Thoracic aorta (tissue), 2 donors: ENCODE results near the gene PMEPA1. TPM values are rescaled to one million over a fixed set of nuclear protein-coding genes. Genes with fewer than 3 reads are reported as not detected.

Source experiments
- ATAC-seq: fragments of 150-250 bp; one replicate; pipeline ENCODE4 v1.8.0; 2017; ENCODE audit warnings: low read depth; ENCODE audit not compliant: insufficient number of reproducible peaks, low FRiP score
- DNase-seq: peaks from one replicate; pipeline ENCODE4 v3.0.0-alpha.2; 2020; ENCODE audit warnings: low spot score
- H3K27ac ChIP-seq, 2 donors: fragments of 200-600 bp; sonication (generic); 1 replicate in 1 of 2; 2 replicates in 1 of 2; pipeline ENCODE4 v1.5.1; 2016; ENCODE audit warnings: mild to moderate bottlenecking in 2 of 2, moderate library complexity in 2 of 2
- H3K27me3 ChIP-seq: fragments of 200-600 bp; sonication (generic); replicated peaks from 2 replicates; pipeline ENCODE4 v1.6.0; 2016; ENCODE audit warnings: mild to moderate bottlenecking; ENCODE audit not compliant: insufficient read depth
- H3K36me3 ChIP-seq: fragments of 200-600 bp; sonication (generic); one replicate; pipeline ENCODE4 v1.5.1; 2016
- H3K4me1 ChIP-seq, 2 donors: fragments of 200-600 bp; sonication (generic); 1 replicate in 1 of 2; 2 replicates in 1 of 2; pipeline versions ENCODE4 v1.5.1 to v1.6.0; 2016; ENCODE audit warnings: low read depth in 2 of 2, mild to moderate bottlenecking in 1 of 2; ENCODE audit not compliant: control insufficient read depth in 1 of 2
- H3K4me3 ChIP-seq: fragments of 200-600 bp; sonication (generic); 2 replicates; pipeline ENCODE4 v1.5.1; 2016; ENCODE audit warnings: mild to moderate bottlenecking
- H3K9me3 ChIP-seq: fragments of 200-600 bp; sonication (generic); 2 replicates; pipeline ENCODE4 v1.5.1; 2016
- CTCF ChIP-seq: fragments of 200-600 bp; sonication (generic); IDR thresholded peaks from one replicate; pipeline ENCODE4 v1.5.1; 2019; ENCODE audit warnings: antibody characterized with exemption
- total RNA-seq, 2 donors: library from RNA; depleted of rRNA; stranded (reverse); fragments of >200 nt; gene quantifications; one replicate each; pipeline versions ENCODE4 v1.1.0 to v1.2.3, GENCODE V29; 2016

PMEPA1 gene
- total RNA-seq, 2 donors from 2014 or later = 68.4 to 104 TPM

GRCh38 chr20:57711826-57712225 lies 2.0 kb upstream of the PMEPA1 start:
- H3K27me3 ChIP-seq = no peaks in the 10 kb centered on the region
- peaks cover 50 to 70% of the 10 kb centered on the region in 2 donors for H3K4me1 ChIP-seq
- H3K36me3 ChIP-seq = no peaks in the 10 kb centered on the region
- H3K4me3 ChIP-seq = peak overlapping the region; percentile 94
- H3K9me3 ChIP-seq = no peaks in the 10 kb centered on the region
- peak overlapping the region; percentile 94 to 99 for H3K27ac ChIP-seq
- ATAC-seq (no peak), DNase-seq (no peak)
- TF ChIP-seq CTCF = no peak

- Histone ChIP-seq H3K9me3 (no peaks in the 10 kb centered on the region), H3K4me1 (peaks cover 47 to 70% of the 10 kb centered on the region in 2 donors), H3K27ac (peak overlapping the region; percentile 94 to 99), H3K36me3 (no peaks in the 10 kb centered on the region), H3K4me3 (peak overlapping the region; percentile 94), H3K27me3 (no peaks in the 10 kb centered on the region)
- TF ChIP-seq CTCF = no peak
- no peak for ATAC-seq
- no peak for DNase-seq
Measured at GRCh38 chr20:57711311-57711712, 1.5 kb upstream of the PMEPA1 start.

GRCh38 chr20:57710841-57711240 lies 1.0 kb upstream of the PMEPA1 start:
- Histone ChIP-seq H3K27ac (peak overlapping the region; percentile 94 to 99), H3K9me3 (no peaks in the 10 kb centered on the region), H3K36me3 (no peaks in the 10 kb centered on the region), H3K4me3 (peak overlapping the region; percentile 94), H3K27me3 (no peaks in the 10 kb centered on the region), H3K4me1 (peaks cover 47 to 70% of the 10 kb centered on the region in 2 donors)
- no peak for ATAC-seq
- no peak for TF ChIP-seq CTCF
- no peak for DNase-seq

- Histone ChIP-seq H3K9me3 (no peaks in the 10 kb centered on the region), H3K4me1 (peaks cover 46 to 71% of the 10 kb centered on the region in 2 donors), H3K36me3 (no peaks in the 10 kb centered on the region), H3K27me3 (no peaks in the 10 kb centered on the region), H3K4me3 (peak overlapping the region; percentile 85), H3K27ac (peak overlapping the region; percentile 92)
- ATAC-seq (no peak), DNase-seq (no peak)
- no peak for TF ChIP-seq CTCF
Measured at GRCh38 chr20:57708694-57709673, 831 bp downstream of the PMEPA1 start.

- no peaks in the 10 kb centered on the region for H3K27me3 ChIP-seq
- H3K4me1 ChIP-seq = peaks cover 37 to 71% of the 10 kb centered on the region in 2 donors
- H3K36me3 ChIP-seq = no peaks in the 10 kb centered on the region
- TF ChIP-seq CTCF = no peak
- H3K9me3 ChIP-seq = no peaks in the 10 kb centered on the region
- DNase-seq (no peak), ATAC-seq (no peak)
- peak overlapping the region; percentile 92 for H3K27ac ChIP-seq
- peak overlapping the region; percentile 85 for H3K4me3 ChIP-seq
Measured at GRCh38 chr20:57707849-57708693, 1.7 kb downstream of the PMEPA1 start.
